Measurements from ENCODE around the gene AP1G2.

Gene AP1G2

DNA sequence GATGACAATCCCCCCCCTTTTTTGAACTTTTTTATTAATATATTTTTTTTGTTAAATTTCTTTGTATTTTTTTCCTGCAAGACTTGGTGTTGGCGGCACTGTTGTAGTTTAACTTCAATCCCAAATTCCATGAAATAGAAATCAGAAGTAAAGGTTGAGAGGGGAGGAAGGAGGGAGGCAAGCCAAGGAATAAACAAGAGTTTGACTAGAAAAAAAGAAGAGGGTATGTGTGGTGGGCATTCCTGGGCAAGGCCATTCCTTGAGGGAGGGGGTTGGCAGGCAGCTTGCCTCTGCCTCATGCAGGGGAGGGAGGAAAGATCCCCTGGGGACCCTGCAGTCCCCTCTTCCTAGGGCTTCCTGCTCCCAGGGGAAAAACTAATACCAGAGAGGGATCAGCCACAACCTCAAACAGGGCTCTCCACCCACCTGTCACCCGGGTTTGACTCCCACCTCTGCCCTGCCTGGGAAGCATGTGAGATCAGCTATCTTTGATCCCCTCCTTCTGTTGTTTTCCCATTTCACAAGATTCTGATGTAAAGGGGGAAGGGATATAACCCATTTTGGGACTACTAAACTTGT lies 519 bp upstream of the AP1G2 start:
- H3K4me1 ChIP-seq (ENCODE audit: low read length): peaks cover 17% of the 10 kb centered on the region
- H3K4me3 ChIP-seq (ENCODE audit: low read length): peak overlapping the region; percentile 95
- no peaks in the 10 kb centered on the region for H3K9me3 ChIP-seq (ENCODE audit: insufficient read depth, low read length)
- TF ChIP-seq, protein P1, sequence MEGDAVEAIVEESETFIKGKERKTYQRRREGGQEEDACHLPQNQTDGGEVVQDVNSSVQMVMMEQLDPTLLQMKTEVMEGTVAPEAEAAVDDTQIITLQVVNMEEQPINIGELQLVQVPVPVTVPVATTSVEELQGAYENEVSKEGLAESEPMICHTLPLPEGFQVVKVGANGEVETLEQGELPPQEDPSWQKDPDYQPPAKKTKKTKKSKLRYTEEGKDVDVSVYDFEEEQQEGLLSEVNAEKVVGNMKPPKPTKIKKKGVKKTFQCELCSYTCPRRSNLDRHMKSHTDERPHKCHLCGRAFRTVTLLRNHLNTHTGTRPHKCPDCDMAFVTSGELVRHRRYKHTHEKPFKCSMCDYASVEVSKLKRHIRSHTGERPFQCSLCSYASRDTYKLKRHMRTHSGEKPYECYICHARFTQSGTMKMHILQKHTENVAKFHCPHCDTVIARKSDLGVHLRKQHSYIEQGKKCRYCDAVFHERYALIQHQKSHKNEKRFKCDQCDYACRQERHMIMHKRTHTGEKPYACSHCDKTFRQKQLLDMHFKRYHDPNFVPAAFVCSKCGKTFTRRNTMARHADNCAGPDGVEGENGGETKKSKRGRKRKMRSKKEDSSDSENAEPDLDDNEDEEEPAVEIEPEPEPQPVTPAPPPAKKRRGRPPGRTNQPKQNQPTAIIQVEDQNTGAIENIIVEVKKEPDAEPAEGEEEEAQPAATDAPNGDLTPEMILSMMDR (IDR thresholded peaks at IDR 0.05; ENCODE audit: low read depth, low read length): no peak
- no peak for TF ChIP-seq EZH2phosphoT487 (IDR thresholded peaks at IDR 0.05; ENCODE audit: low read depth)
- H3K79me2 ChIP-seq (ENCODE audit: low read length): peaks cover 12% of the 10 kb centered on the region
- H3K27me3 ChIP-seq (ENCODE audit: low read depth, low read length): no peaks in the 10 kb centered on the region
- H3K36me3 ChIP-seq (replicated peaks; ENCODE audit: low read depth, low read length): peaks cover 16% of the 10 kb centered on the region
- peak overlapping the region; percentile 59 for H3K27ac ChIP-seq (ENCODE audit: low read length)
- no peaks in the 10 kb centered on the region for H4K20me1 ChIP-seq (ENCODE audit: insufficient read depth, low read length)
- H3K4me2 ChIP-seq (ENCODE audit: low read length): peak overlapping the region; percentile 78
- H3K9ac ChIP-seq (ENCODE audit: low read length): peak overlapping the region; percentile 94
- H2AFZ ChIP-seq (ENCODE audit: low read depth, low read length): no peak overlapping the region

GRCh38 chr14:23566778-23567185 lies 809 bp downstream of the AP1G2 start:
- TF ChIP-seq, protein P1 (IDR thresholded peaks at IDR 0.05; ENCODE audit: low read depth, low read length): no peak
- TF ChIP-seq EZH2phosphoT487 (IDR thresholded peaks at IDR 0.05; ENCODE audit: low read depth): no peak
- H3K4me1 ChIP-seq (ENCODE audit: low read length): peaks cover 17% of the 10 kb centered on the region
- peak overlapping the region; percentile 59 for H3K27ac ChIP-seq (ENCODE audit: low read length)
- no peaks in the 10 kb centered on the region for H4K20me1 ChIP-seq (ENCODE audit: insufficient read depth, low read length)
- peak overlapping the region; percentile 95 for H3K4me3 ChIP-seq (ENCODE audit: low read length)
- H3K4me2 ChIP-seq (ENCODE audit: low read length): peak overlapping the region; percentile 78
- no peaks in the 10 kb centered on the region for H3K27me3 ChIP-seq (ENCODE audit: low read depth, low read length)
- peaks cover 25% of the 10 kb centered on the region for H3K36me3 ChIP-seq (replicated peaks; ENCODE audit: low read depth, low read length)
- no peaks in the 10 kb centered on the region for H3K9me3 ChIP-seq (ENCODE audit: insufficient read depth, low read length)
- H3K9ac ChIP-seq (ENCODE audit: low read length): peak overlapping the region; percentile 94
- H3K79me2 ChIP-seq (ENCODE audit: low read length): peaks cover 12% of the 10 kb centered on the region
- H2AFZ ChIP-seq (ENCODE audit: low read depth, low read length): peak overlapping the region; percentile 94

DNA sequence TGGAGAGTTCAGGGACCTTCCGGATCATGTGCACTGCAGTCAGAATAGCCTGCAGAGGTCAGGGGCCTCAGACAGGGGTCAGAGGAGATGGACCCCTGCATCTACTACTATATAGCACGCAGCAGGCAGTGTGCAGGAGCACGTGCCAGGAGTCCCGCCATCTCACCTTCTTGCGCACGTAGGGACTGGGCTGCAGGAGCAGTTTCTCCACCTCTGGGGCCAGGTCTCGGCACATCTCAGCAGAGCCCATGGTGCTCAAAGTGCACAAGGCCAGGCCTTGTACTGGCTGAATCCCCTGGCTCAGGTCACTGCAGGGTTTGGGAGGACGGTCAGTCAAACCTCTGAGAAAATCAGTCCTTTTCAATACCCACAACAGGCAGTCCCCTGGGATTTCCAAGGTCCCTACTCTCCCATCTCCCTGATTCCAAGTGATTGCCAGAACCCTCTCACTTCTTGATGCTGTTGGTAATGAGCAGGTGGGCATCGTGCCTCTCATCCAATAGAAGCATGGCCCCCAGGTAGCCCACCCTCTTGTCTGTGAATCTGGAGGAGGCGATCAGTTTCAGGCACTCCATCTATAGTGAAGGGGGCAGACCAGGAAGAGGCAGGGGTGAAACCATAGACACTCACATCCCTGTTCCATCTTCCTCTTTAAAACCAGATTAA lies 1.3 kb downstream of the AP1G2 start:
- H3K27ac ChIP-seq (ENCODE audit: low read length): no peak overlapping the region
- H3K27me3 ChIP-seq (ENCODE audit: low read depth, low read length): no peaks in the 10 kb centered on the region
- H3K4me3 ChIP-seq (ENCODE audit: low read length): peak overlapping the region; percentile 95

GRCh38 chr14:23565626-23566025 lies 2.0 kb downstream of the AP1G2 start:
- TF ChIP-seq EZH2phosphoT487 (IDR thresholded peaks at IDR 0.05; ENCODE audit: low read depth): no peak
- TF ChIP-seq, protein P1 (IDR thresholded peaks at IDR 0.05; ENCODE audit: low read depth, low read length): no peak
- Histone ChIP-seq H3K9ac (ENCODE audit: low read length) (no peak overlapping the region), H3K27me3 (ENCODE audit: low read depth, low read length) (no peaks in the 10 kb centered on the region), H3K4me3 (ENCODE audit: low read length) (no peak overlapping the region), H4K20me1 (ENCODE audit: insufficient read depth, low read length) (no peaks in the 10 kb centered on the region), H3K79me2 (ENCODE audit: low read length) (peaks cover 12% of the 10 kb centered on the region), H3K36me3 (replicated peaks; ENCODE audit: low read depth, low read length) (peaks cover 34% of the 10 kb centered on the region), H3K4me2 (ENCODE audit: low read length) (no peak overlapping the region), H3K9me3 (ENCODE audit: insufficient read depth, low read length) (no peaks in the 10 kb centered on the region), H3K4me1 (ENCODE audit: low read length) (peaks cover 17% of the 10 kb centered on the region), H3K27ac (ENCODE audit: low read length) (no peak overlapping the region), H2AFZ (ENCODE audit: low read depth, low read length) (no peak overlapping the region)

More for the DNA sequence above, 1.3 kb downstream of the AP1G2 start:
- Histone ChIP-seq H3K9me3 (ENCODE audit: insufficient read depth, low read length) (no peaks in the 10 kb centered on the region), H2AFZ (ENCODE audit: low read depth, low read length) (no peak overlapping the region), H3K36me3 (replicated peaks; ENCODE audit: low read depth, low read length) (peaks cover 30% of the 10 kb centered on the region), H3K9ac (ENCODE audit: low read length) (peak overlapping the region; percentile 94), H3K4me2 (ENCODE audit: low read length) (peak overlapping the region; percentile 78), H4K20me1 (ENCODE audit: insufficient read depth, low read length) (no peaks in the 10 kb centered on the region), H3K4me1 (ENCODE audit: low read length) (peaks cover 17% of the 10 kb centered on the region), H3K79me2 (ENCODE audit: low read length) (peaks cover 12% of the 10 kb centered on the region)
- TF ChIP-seq EZH2phosphoT487 (IDR thresholded peaks at IDR 0.05; ENCODE audit: low read depth): no peak
- TF ChIP-seq, protein P1 (IDR thresholded peaks at IDR 0.05; ENCODE audit: low read depth, low read length): no peak
